Neural cell (in vitro differentiated cells): ENCODE results near the gene PRKG1. TPM values are rescaled to one million over a fixed set of nuclear protein-coding genes. Genes with fewer than 3 reads are reported as not detected.

Experiments used
- H2AFZ ChIP-seq: fragments of 200-600, 300-800 bp; sonication (generic), shearing (Covaris generic); 2 replicates; pipeline ENCODE4 v1.6.0; 2014; ENCODE audit warnings: low read depth, mild to moderate bottlenecking, antibody characterized with exemption, low read length, moderate library complexity
- H3F3A ChIP-seq: fragments of 200-600 bp; shearing (Covaris generic); 2 replicates; pipeline ENCODE4 v1.6.1; 2016; ENCODE audit warnings: mild to moderate bottlenecking, moderate library complexity, mixed read lengths, antibody characterized with exemption, low read length; ENCODE audit not compliant: insufficient read depth, poor library complexity, severe bottlenecking
- H3K27ac ChIP-seq: fragments of 200-600, 300-800 bp; sonication (generic), shearing (Covaris generic); 2 replicates; pipeline ENCODE4 v1.5.1; 2014; ENCODE audit warnings: mild to moderate bottlenecking, low read length, moderate library complexity
- H3K27me3 ChIP-seq: fragments of 300-800, 200-600 bp; sonication (generic), shearing (Covaris generic); 2 replicates; pipeline ENCODE4 v1.6.0; 2014; ENCODE audit warnings: mild to moderate bottlenecking, low read depth, low read length, moderate library complexity; ENCODE audit not compliant: insufficient read depth
- H3K36me3 ChIP-seq: fragments of 300-800, 200-600 bp; sonication (generic), shearing (Covaris generic); 2 replicates; pipeline ENCODE4 v1.5.1; 2014; ENCODE audit warnings: mild to moderate bottlenecking, antibody characterized with exemption, low read length, moderate library complexity; ENCODE audit not compliant: insufficient read depth
- H3K4me2 ChIP-seq: fragments of 300-800, 200-600 bp; sonication (generic), shearing (Covaris generic); 2 replicates; pipeline ENCODE4 v1.6.0; 2014; ENCODE audit warnings: mild to moderate bottlenecking, low read length
- H3K4me3 ChIP-seq: fragments of 300-800, 200-600 bp; sonication (generic), shearing (Covaris generic); 2 replicates; pipeline ENCODE4 v1.5.1; 2014; ENCODE audit warnings: mild to moderate bottlenecking, low read length, moderate library complexity
- H3K79me2 ChIP-seq: fragments of 200-600 bp; shearing (Covaris generic); replicated peaks from 2 replicates; pipeline ENCODE4 v1.6.0; 2014; ENCODE audit warnings: mild to moderate bottlenecking, low read length, moderate library complexity; ENCODE audit not compliant: insufficient read depth
- H3K9ac ChIP-seq: fragments of 300-800, 200-600 bp; sonication (generic), shearing (Covaris generic); 2 replicates; pipeline ENCODE4 v1.6.1; 2016; ENCODE audit warnings: mild to moderate bottlenecking, low read length, mixed read lengths
- H3K9me2 ChIP-seq: fragments of 200-600 bp; shearing (Covaris generic); 2 replicates; pipeline ENCODE4 v1.6.1; 2016; ENCODE audit warnings: mild to moderate bottlenecking, low read length, mixed read lengths; ENCODE audit not compliant: insufficient read depth
- H3K9me3 ChIP-seq: fragments of 200-600, 300-800 bp; sonication (generic), shearing (Covaris generic); 2 replicates; pipeline ENCODE4 v1.6.1; 2016; ENCODE audit warnings: mild to moderate bottlenecking, mixed run types, low read length, moderate library complexity, mixed read lengths
- H4K20me1 ChIP-seq: fragments of 200-600 bp; shearing (Covaris generic); 2 replicates; pipeline ENCODE4 v1.6.1; 2016; ENCODE audit warnings: mild to moderate bottlenecking, mixed run types; ENCODE audit not compliant: insufficient read depth
- EP300 ChIP-seq: fragments of 450-650 bp; conservative IDR thresholded peaks from 2 replicates; pipeline ENCODE4 v1.6.1; 2014; ENCODE audit warnings: antibody characterized with exemption, mild to moderate bottlenecking, moderate library complexity; ENCODE audit not compliant: poor library complexity, severe bottlenecking
- EZH2 ChIP-seq: fragments of 200-600, 300-800 bp; shearing (Covaris generic), sonication (generic); IDR thresholded peaks from 2 replicates; pipeline ENCODE4 v1.6.1; 2014; ENCODE audit warnings: antibody characterized with exemption, low read length, borderline replicate concordance, mild to moderate bottlenecking; ENCODE audit not compliant: insufficient read depth, poor library complexity, severe bottlenecking
- MXI1 ChIP-seq: fragments of 450-650 bp; conservative IDR thresholded peaks from 2 replicates; pipeline ENCODE4 v1.6.1; 2014; ENCODE audit warnings: antibody characterized with exemption, mild to moderate bottlenecking; ENCODE audit not compliant: poor library complexity, severe bottlenecking
- POLR2AphosphoS5 ChIP-seq: IDR thresholded peaks from 2 replicates; pipeline ENCODE4 v1.6.1; 2012
- RAD21 ChIP-seq: fragments of 450-650 bp; conservative IDR thresholded peaks from 2 replicates; pipeline ENCODE4 v1.6.1; 2014; ENCODE audit warnings: antibody characterized with exemption, mild to moderate bottlenecking, moderate library complexity
- REST ChIP-seq: IDR thresholded peaks from 2 replicates; pipeline ENCODE4 v1.6.1; 2012; ENCODE audit warnings: borderline replicate concordance
- SMC3 ChIP-seq: fragments of 450-650 bp; conservative IDR thresholded peaks from 2 replicates; pipeline ENCODE4 v1.6.1; 2014; ENCODE audit warnings: antibody characterized with exemption, mild to moderate bottlenecking, moderate library complexity; ENCODE audit not compliant: poor library complexity
- TAF1 ChIP-seq: IDR thresholded peaks from 2 replicates; pipeline ENCODE4 v1.6.1; 2012; ENCODE audit warnings: low read depth
- polyA plus RNA-seq: library from polyadenylated mRNA; depleted of rRNA; stranded (reverse); fragments of >200 nt; gene quantifications from 2 replicates; pipeline ENCODE4 v1.2.3, GENCODE V29; 2014
- TF ChIP-seq, protein P1 (sequence below): fragments of 450-650 bp; IDR thresholded peaks from 2 replicates; pipeline ENCODE4 v1.5.1; 2014; ENCODE audit warnings: antibody characterized with exemption, mild to moderate bottlenecking, moderate library complexity; ENCODE audit not compliant: poor library complexity, severe bottlenecking

The PRKG1 gene
- polyA plus RNA-seq, 1 donor from 2014 or later = 2.2 TPM

DNA sequence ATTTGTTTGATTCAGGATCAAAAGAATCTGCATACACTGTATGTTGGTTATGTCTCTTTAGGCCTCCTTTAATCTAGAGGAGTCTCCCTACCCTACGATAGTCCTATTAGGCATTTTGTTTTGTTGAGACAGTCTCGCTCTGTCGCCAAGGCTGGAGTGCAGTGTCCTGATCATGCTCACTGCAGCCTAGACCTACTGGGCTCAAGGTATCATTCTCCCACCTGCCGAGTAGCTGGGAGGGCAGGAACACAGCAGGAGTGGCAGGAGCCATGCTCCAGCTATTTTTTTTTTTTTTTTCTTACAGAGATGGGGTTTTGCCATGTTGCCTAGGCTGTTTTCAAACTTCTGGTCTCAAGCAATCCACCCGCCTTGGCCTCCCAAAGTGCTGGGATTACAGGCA, 1116.8 kb downstream of the PRKG1 start:
- no peaks in the 10 kb centered on the region for H3K27me3 ChIP-seq
- no peaks in the 10 kb centered on the region for H3K9me3 ChIP-seq
- no peaks in the 10 kb centered on the region for H3F3A ChIP-seq
- H3K27ac ChIP-seq = no peak overlapping the region
- no peak overlapping the region for H3K4me2 ChIP-seq
- H3K4me3 ChIP-seq = no peak overlapping the region
- no peaks in the 10 kb centered on the region for H3K9me2 ChIP-seq
- H3K79me2 ChIP-seq = no peaks in the 10 kb centered on the region
- H2AFZ ChIP-seq = no peak overlapping the region
- no peak for TF ChIP-seq MXI1
- TF ChIP-seq EP300 = no peak
- H4K20me1 ChIP-seq = no peaks in the 10 kb centered on the region
- no peak overlapping the region for H3K9ac ChIP-seq
- H3K36me3 ChIP-seq = no peaks in the 10 kb centered on the region

- no peaks in the 10 kb centered on the region for H3K36me3 ChIP-seq
- H3K27me3 ChIP-seq = no peaks in the 10 kb centered on the region
- peak overlapping the region; percentile 2 for H3K4me3 ChIP-seq
- peak overlapping the region; percentile 28 for H3K4me2 ChIP-seq
- no peaks in the 10 kb centered on the region for H4K20me1 ChIP-seq
- H3K79me2 ChIP-seq = no peaks in the 10 kb centered on the region
- no peak overlapping the region for H2AFZ ChIP-seq
- no peak for TF ChIP-seq EZH2
- TF ChIP-seq POLR2AphosphoS5 = peak; percentile 24
- peak; percentile 75 for TF ChIP-seq EP300
- no peaks in the 10 kb centered on the region for H3K9me3 ChIP-seq
- H3K9me2 ChIP-seq = no peaks in the 10 kb centered on the region
- peak overlapping the region; percentile 66 for H3K27ac ChIP-seq
- peak overlapping the region; percentile 1 for H3K9ac ChIP-seq
- no peaks in the 10 kb centered on the region for H3F3A ChIP-seq
Measured at GRCh38 chr10:52194191-52194590, 1119.9 kb downstream of the PRKG1 start.

DNA sequence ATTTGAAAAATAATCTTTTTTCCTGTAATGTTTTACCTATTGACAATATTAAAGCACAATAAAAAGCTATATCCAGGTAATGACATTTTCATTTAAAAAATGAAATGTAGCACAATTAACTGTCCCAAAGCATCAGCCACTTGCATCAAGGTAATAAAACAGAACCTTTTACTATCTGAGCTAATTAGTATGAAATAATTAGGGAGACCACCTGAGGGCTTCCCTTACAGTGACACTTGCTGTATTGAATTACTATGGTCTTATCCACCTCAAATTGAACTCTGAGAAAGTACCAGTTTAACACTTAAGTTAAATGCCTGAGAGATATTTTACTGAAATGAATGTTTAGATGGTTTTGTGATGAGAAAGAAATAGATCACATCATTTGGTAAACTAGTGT, 1120.4 kb downstream of the PRKG1 start:
- no peaks in the 10 kb centered on the region for H4K20me1 ChIP-seq
- no peaks in the 10 kb centered on the region for H3K36me3 ChIP-seq
- TF ChIP-seq POLR2AphosphoS5 = no peak
- TF ChIP-seq EP300 = no peak
- TF ChIP-seq REST = no peak
- no peak for TF ChIP-seq EZH2
- TF ChIP-seq TAF1 = no peak
- TF ChIP-seq SMC3 = no peak
- TF ChIP-seq, protein P1, sequence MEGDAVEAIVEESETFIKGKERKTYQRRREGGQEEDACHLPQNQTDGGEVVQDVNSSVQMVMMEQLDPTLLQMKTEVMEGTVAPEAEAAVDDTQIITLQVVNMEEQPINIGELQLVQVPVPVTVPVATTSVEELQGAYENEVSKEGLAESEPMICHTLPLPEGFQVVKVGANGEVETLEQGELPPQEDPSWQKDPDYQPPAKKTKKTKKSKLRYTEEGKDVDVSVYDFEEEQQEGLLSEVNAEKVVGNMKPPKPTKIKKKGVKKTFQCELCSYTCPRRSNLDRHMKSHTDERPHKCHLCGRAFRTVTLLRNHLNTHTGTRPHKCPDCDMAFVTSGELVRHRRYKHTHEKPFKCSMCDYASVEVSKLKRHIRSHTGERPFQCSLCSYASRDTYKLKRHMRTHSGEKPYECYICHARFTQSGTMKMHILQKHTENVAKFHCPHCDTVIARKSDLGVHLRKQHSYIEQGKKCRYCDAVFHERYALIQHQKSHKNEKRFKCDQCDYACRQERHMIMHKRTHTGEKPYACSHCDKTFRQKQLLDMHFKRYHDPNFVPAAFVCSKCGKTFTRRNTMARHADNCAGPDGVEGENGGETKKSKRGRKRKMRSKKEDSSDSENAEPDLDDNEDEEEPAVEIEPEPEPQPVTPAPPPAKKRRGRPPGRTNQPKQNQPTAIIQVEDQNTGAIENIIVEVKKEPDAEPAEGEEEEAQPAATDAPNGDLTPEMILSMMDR = no peak
- TF ChIP-seq MXI1 = no peak
- TF ChIP-seq RAD21 = no peak
- peak overlapping the region; percentile 28 for H3K4me2 ChIP-seq
- H3K27ac ChIP-seq = peak overlapping the region; percentile 66
- peak overlapping the region; percentile 1 for H3K9ac ChIP-seq
- no peaks in the 10 kb centered on the region for H3F3A ChIP-seq
- H3K9me3 ChIP-seq = no peaks in the 10 kb centered on the region
- no peaks in the 10 kb centered on the region for H3K79me2 ChIP-seq
- no peaks in the 10 kb centered on the region for H3K27me3 ChIP-seq
- H2AFZ ChIP-seq = peak overlapping the region; percentile 6
- H3K4me3 ChIP-seq = peak overlapping the region; percentile 2
- H3K9me2 ChIP-seq = no peaks in the 10 kb centered on the region
